WERI-Rb-1 (cell line): ENCODE measurements around the gene MAU2.

Experiments used
- DNase-seq: peaks from one replicate; pipeline ENCODE4 v3.0.0-alpha.2; 2020
- H3K27ac ChIP-seq: fragments of 250-450 bp; sonication (Bioruptor Pico); 2 replicates; pipeline ENCODE4 v1.5.1; 2020; ENCODE audit warnings: mild to moderate bottlenecking, moderate library complexity
- H3K27me3 ChIP-seq: fragments of 250-450 bp; sonication (Bioruptor Pico); 2 replicates; pipeline ENCODE4 v1.5.1; 2021; ENCODE audit warnings: mild to moderate bottlenecking, low read depth, moderate library complexity; ENCODE audit not compliant: insufficient read depth, severe bottlenecking
- H3K36me3 ChIP-seq: fragments of 250-450 bp; sonication (Bioruptor Pico); 2 replicates; pipeline ENCODE4 v1.5.1; 2020; ENCODE audit warnings: mild to moderate bottlenecking, moderate library complexity
- H3K4me3 ChIP-seq: 2 replicates; pipeline ENCODE4 v1.5.1; 2011; ENCODE audit warnings: low read depth, mild to moderate bottlenecking, control low read depth, low read length
- H3K9me3 ChIP-seq: fragments of 250-450 bp; sonication (Bioruptor Pico); 2 replicates; pipeline ENCODE4 v1.5.1; 2021; ENCODE audit warnings: mild to moderate bottlenecking, moderate library complexity; ENCODE audit not compliant: severe bottlenecking
- TF ChIP-seq, protein P1 (sequence below): IDR thresholded peaks from 2 replicates; pipeline ENCODE4 v1.5.1; 2011; ENCODE audit warnings: low read depth, mild to moderate bottlenecking, control low read depth, inconsistent platforms, low read length

Gene MAU2

GRCh38 chr19:19329126-19329525, 8.5 kb downstream of the MAU2 start:
- TF ChIP-seq, protein P1, sequence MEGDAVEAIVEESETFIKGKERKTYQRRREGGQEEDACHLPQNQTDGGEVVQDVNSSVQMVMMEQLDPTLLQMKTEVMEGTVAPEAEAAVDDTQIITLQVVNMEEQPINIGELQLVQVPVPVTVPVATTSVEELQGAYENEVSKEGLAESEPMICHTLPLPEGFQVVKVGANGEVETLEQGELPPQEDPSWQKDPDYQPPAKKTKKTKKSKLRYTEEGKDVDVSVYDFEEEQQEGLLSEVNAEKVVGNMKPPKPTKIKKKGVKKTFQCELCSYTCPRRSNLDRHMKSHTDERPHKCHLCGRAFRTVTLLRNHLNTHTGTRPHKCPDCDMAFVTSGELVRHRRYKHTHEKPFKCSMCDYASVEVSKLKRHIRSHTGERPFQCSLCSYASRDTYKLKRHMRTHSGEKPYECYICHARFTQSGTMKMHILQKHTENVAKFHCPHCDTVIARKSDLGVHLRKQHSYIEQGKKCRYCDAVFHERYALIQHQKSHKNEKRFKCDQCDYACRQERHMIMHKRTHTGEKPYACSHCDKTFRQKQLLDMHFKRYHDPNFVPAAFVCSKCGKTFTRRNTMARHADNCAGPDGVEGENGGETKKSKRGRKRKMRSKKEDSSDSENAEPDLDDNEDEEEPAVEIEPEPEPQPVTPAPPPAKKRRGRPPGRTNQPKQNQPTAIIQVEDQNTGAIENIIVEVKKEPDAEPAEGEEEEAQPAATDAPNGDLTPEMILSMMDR: no peak

GRCh38 chr19:19334063-19334988, 13.7 kb downstream of the MAU2 start:
- Histone ChIP-seq H3K36me3 (peaks cover 69% of the 10 kb centered on the region), H3K27me3 (no peaks in the 10 kb centered on the region), H3K9me3 (no peaks in the 10 kb centered on the region), H3K27ac (no peak overlapping the region), H3K4me3 (no peak overlapping the region)
- DNase-seq: no peak
- TF ChIP-seq, protein P1: no peak

More at GRCh38 chr19:19329126-19329525, 8.5 kb downstream of the MAU2 start:
- H3K9me3 ChIP-seq: no peaks in the 10 kb centered on the region
- H3K27me3 ChIP-seq: no peaks in the 10 kb centered on the region
- no peak for DNase-seq
- H3K4me3 ChIP-seq: no peak overlapping the region
- peaks cover 58% of the 10 kb centered on the region for H3K36me3 ChIP-seq
- no peak overlapping the region for H3K27ac ChIP-seq

GRCh38 chr19:19334989-19335344, 14.3 kb downstream of the MAU2 start:
- Histone ChIP-seq H3K36me3 (peaks cover 69% of the 10 kb centered on the region), H3K27ac (no peak overlapping the region)
- TF ChIP-seq, protein P1: no peak

GRCh38 chr19:19335408-19336158, 15.0 kb downstream of the MAU2 start:
- H3K36me3 ChIP-seq: peaks cover 63% of the 10 kb centered on the region
- H3K27ac ChIP-seq: no peak overlapping the region
- H3K27me3 ChIP-seq: no peaks in the 10 kb centered on the region
- TF ChIP-seq, protein P1: no peak
- H3K9me3 ChIP-seq: no peaks in the 10 kb centered on the region
- no peak overlapping the region for H3K4me3 ChIP-seq
- DNase-seq: no peak

More at GRCh38 chr19:19334989-19335344, 14.3 kb downstream of the MAU2 start:
- no peak for DNase-seq
- no peak overlapping the region for H3K4me3 ChIP-seq
- no peaks in the 10 kb centered on the region for H3K9me3 ChIP-seq
- H3K27me3 ChIP-seq: no peaks in the 10 kb centered on the region

GRCh38 chr19:19336597-19336996, 16.0 kb downstream of the MAU2 start:
- Histone ChIP-seq H3K36me3 (peaks cover 66% of the 10 kb centered on the region), H3K27ac (no peak overlapping the region), H3K4me3 (no peak overlapping the region), H3K27me3 (no peaks in the 10 kb centered on the region), H3K9me3 (no peaks in the 10 kb centered on the region)
- TF ChIP-seq, protein P1: no peak
- no peak for DNase-seq
